Endothelial cell of umbilical vein (primary cell): ENCODE results near the gene DDX39A. TPM values are rescaled to one million over a fixed set of nuclear protein-coding genes. Genes with fewer than 3 reads are reported as not detected.

ENCODE experiments used
- BruUV-seq: library from RNA; stranded (reverse); fragments of 400-500 nt; replicated peaks from 2 replicates; lab custom pipeline; 2021; lab: Mats Ljungman, UMichigan
- CTCF ChIA-PET: fragments of 300-600, 350-600 bp; sonication (Branson Sonifier 250); formaldehyde crosslinking; loops from one replicate; lab custom pipeline; 2021; ENCODE audit warnings: antibody characterized with exemption, inconsistent platforms; lab: Charles Lee
- POLR2A ChIA-PET: fragments of 300-600, 350-600 bp; sonication (Branson Sonifier 250); formaldehyde crosslinking; loops from one replicate; lab custom pipeline; 2021; ENCODE audit warnings: antibody characterized with exemption, inconsistent platforms; lab: Charles Lee
- DNase-seq: peaks from one replicate; pipeline ENCODE4 v3.0.0-alpha.2; 2011; ENCODE audit warnings: low read depth, low spot score
- FAIRE-seq: peaks from 2 replicates; lab custom pipeline; 2011; peaks lifted over from hg19 to GRCh38; lab: Jason Lieb, UNC
- H2AFZ ChIP-seq: 2 replicates; pipeline ENCODE4 v1.6.0; 2012; ENCODE audit warnings: low read depth, low read length, control low read depth, inconsistent platforms
- H3K27ac ChIP-seq: 2 replicates; pipeline ENCODE4 v1.5.1; 2011; ENCODE audit warnings: low read depth, mild to moderate bottlenecking, control low read depth, low read length, moderate library complexity; ENCODE audit not compliant: insufficient read depth
- H3K27me3 ChIP-seq, 2 experiments: 2 replicates each; pipeline versions ENCODE4 v1.6.0 to v1.6.1; 2011; ENCODE audit warnings: low read length in 2 of 2, mixed read lengths in 1 of 2; ENCODE audit not compliant: control insufficient read depth in 2 of 2, insufficient read depth in 2 of 2
- H3K36me3 ChIP-seq, 2 experiments: 2 replicates in 1 of 2; 3 replicates in 1 of 2; pipeline ENCODE4 v1.5.1; 2011; ENCODE audit warnings: low read length in 2 of 2, mild to moderate bottlenecking in 1 of 2, moderate library complexity in 1 of 2; ENCODE audit not compliant: control insufficient read depth in 2 of 2, insufficient read depth in 2 of 2; ENCODE audit errors: extremely low read depth in 1 of 2
- H3K4me1 ChIP-seq: 3 replicates; pipeline ENCODE4 v1.5.1; 2011; ENCODE audit warnings: mild to moderate bottlenecking, low read length; ENCODE audit not compliant: control insufficient read depth, insufficient read depth; ENCODE audit errors: extremely low read depth
- H3K4me2 ChIP-seq: 2 replicates; pipeline ENCODE4 v1.6.1; 2011; ENCODE audit warnings: low read length, control low read depth, mixed read lengths; ENCODE audit not compliant: insufficient read depth
- H3K4me3 ChIP-seq, 3 experiments: fragments of 200-600 bp in 1 of 3; sonication (generic), shearing (Covaris generic) in 1 of 3; replicated peaks in 1 of 3; 2 replicates each; pipeline ENCODE4 v1.5.1; 2011 to 2016; ENCODE audit warnings: control low read depth in 3 of 3, low read length in 3 of 3, mild to moderate bottlenecking in 2 of 3, inconsistent platforms in 1 of 3, low read depth in 1 of 3, moderate library complexity in 1 of 3; ENCODE audit not compliant: insufficient read depth in 1 of 3
- H3K79me2 ChIP-seq: 2 replicates; pipeline ENCODE4 v1.6.0; 2012; ENCODE audit warnings: low read length, inconsistent platforms; ENCODE audit not compliant: control insufficient read depth, insufficient read depth
- H3K9ac ChIP-seq: replicated peaks from 2 replicates; pipeline ENCODE3; 2011; ENCODE audit warnings: low read length, control low read depth; ENCODE audit not compliant: insufficient read depth; ENCODE audit errors: extremely low read depth
- H3K9me1 ChIP-seq: replicated peaks from 3 replicates; pipeline ENCODE4 v1.6.0; 2011; ENCODE audit warnings: mild to moderate bottlenecking, low read length; ENCODE audit not compliant: control insufficient read depth, insufficient read depth; ENCODE audit errors: extremely low read depth
- H3K9me3 ChIP-seq: replicated peaks from 2 replicates; pipeline ENCODE4 v1.5.1; 2012; ENCODE audit warnings: low read length, inconsistent platforms; ENCODE audit not compliant: control insufficient read depth, insufficient read depth
- H4K20me1 ChIP-seq: replicated peaks from 2 replicates; pipeline ENCODE3; 2011; ENCODE audit warnings: mild to moderate bottlenecking, low read length; ENCODE audit not compliant: control insufficient read depth, insufficient read depth; ENCODE audit errors: extremely low read depth
- CTCF ChIP-seq, 2 donors: IDR thresholded peaks; 1 replicate in 1 of 2; 2 replicates in 1 of 2; pipeline ENCODE4 v1.5.1; 2011; ENCODE audit warnings: low read length in 2 of 2, mild to moderate bottlenecking in 2 of 2, moderate library complexity in 2 of 2, control low read depth in 1 of 2, inconsistent platforms in 1 of 2, low read depth in 1 of 2; ENCODE audit not compliant: insufficient read depth in 1 of 2; ENCODE audit errors: extremely low read depth in 1 of 2
- EZH2 ChIP-seq: IDR thresholded peaks from 2 replicates; pipeline ENCODE4 v1.6.1; 2012; ENCODE audit warnings: borderline replicate concordance, low read depth, mild to moderate bottlenecking, moderate library complexity, low read length, inconsistent platforms; ENCODE audit not compliant: severe bottlenecking
- FOS ChIP-seq: IDR thresholded peaks from 2 replicates; pipeline ENCODE4 v1.6.1; 2011; ENCODE audit warnings: mild to moderate bottlenecking, low read length, moderate library complexity, borderline replicate concordance; ENCODE audit not compliant: insufficient read depth
- GATA2 ChIP-seq: IDR thresholded peaks from 2 replicates; pipeline ENCODE4 v1.7.0; 2011; ENCODE audit warnings: low read depth, mild to moderate bottlenecking, moderate library complexity, mixed read lengths, low read length; ENCODE audit not compliant: insufficient read length, insufficient read depth
- JUN ChIP-seq: IDR thresholded peaks from 2 replicates; pipeline ENCODE4 v1.6.1; 2011; ENCODE audit warnings: borderline replicate concordance, low read depth; ENCODE audit not compliant: insufficient read length, insufficient read depth
- MAX ChIP-seq: IDR thresholded peaks from 2 replicates; pipeline ENCODE4 v1.6.1; 2011; ENCODE audit not compliant: insufficient read depth, insufficient read length
- MYC ChIP-seq: IDR thresholded peaks from one replicate; pipeline ENCODE4 v1.6.1; 2011; ENCODE audit warnings: mild to moderate bottlenecking, low read depth, low read length
- POLR2A ChIP-seq: IDR thresholded peaks from 2 replicates; pipeline ENCODE4 v1.6.1; 2012; ENCODE audit warnings: low read depth, mild to moderate bottlenecking, control low read depth, low read length
- POLR2AphosphoS5 ChIP-seq: IDR thresholded peaks from 2 replicates; pipeline ENCODE4 v1.6.1; 2012; ENCODE audit warnings: low read depth, mild to moderate bottlenecking, control low read depth, low read length, moderate library complexity; ENCODE audit not compliant: insufficient read depth
- dilution Hi-C: fragments of 300-500 bp; cut with MboI; formaldehyde crosslinking; loops from one replicate; pipeline ENCODE4 v1.15.0; 2019; ENCODE audit warnings: low sequenced_read_pairs; ENCODE audit not compliant: extremely low pct_ligation_motif_present
- intact Hi-C: fragments of 100-400 bp; cut with micrococcal nuclease; formaldehyde crosslinking; loops from one replicate; pipeline ENCODE4 v1.10.0; 2022
- polyA plus RNA-seq, 4 experiments: library from polyadenylated mRNA; depleted of rRNA in 3 of 4; stranded (reverse) in 3 of 4; unstranded in 1 of 4; fragments of >200 nt; gene quantifications; 2 replicates each; pipeline versions ENCODE4 v1.2.1 to v1.2.3, GENCODE V29; 2011 to 2012; ENCODE audit warnings: missing spikeins in 1 of 4
- total RNA-seq: library from RNA; stranded (reverse); gene quantifications from 2 replicates; pipeline ENCODE4 v1.2.3, GENCODE V29; 2021

Gene DDX39A
- total and polyA plus RNA-seq, 2 donors (not counting 3 experiments of a cell fraction or from before 2014, with no cell fraction given): 157 to 158 TPM

- H3K9me3 ChIP-seq: no peaks in the 10 kb centered on the region
- dilution Hi-C loops (no loop called here), intact Hi-C loops (no loop called here)
- no peak overlapping the region for H3K9ac ChIP-seq
- BruUV-seq: no TSS peak
- H3K9me1 ChIP-seq: no peaks in the 10 kb centered on the region
- H3K27ac ChIP-seq: no peak overlapping the region
- CTCF ChIA-PET: interaction anchor here (1.0 to 1.1 kb wide), 2 partner anchors 22 to 687 kb away, joined by 3 to 5 read pairs; no protein-coding TSS in a partner anchor
- H4K20me1 ChIP-seq: no peaks in the 10 kb centered on the region
- FAIRE-seq (no peak), DNase-seq (no peak)
- no peaks in the 10 kb centered on the region for H3K36me3 ChIP-seq
- H3K79me2 ChIP-seq: no peaks in the 10 kb centered on the region
- TF ChIP-seq FOS: no peak
- no peak for TF ChIP-seq MAX
- no peak for TF ChIP-seq MYC
- TF ChIP-seq POLR2A: no peak
- TF ChIP-seq POLR2AphosphoS5: no peak
- TF ChIP-seq EZH2: no peak
- TF ChIP-seq CTCF (IDR thresholded peaks at IDR 0.05; ENCODE audit: extremely low read depth in 1 of 2, insufficient read depth in 1 of 2, low read depth in 1 of 2, low read length in 2 of 2): no peak
- TF ChIP-seq GATA2: no peak
- TF ChIP-seq JUN: no peak
- POLR2A ChIA-PET: no interaction called here
- H3K4me1 ChIP-seq: no peaks in the 10 kb centered on the region
- no peak overlapping the region for H2AFZ ChIP-seq
- no peak overlapping the region for H3K4me3 ChIP-seq
- H3K4me2 ChIP-seq: no peak overlapping the region
- no peaks in the 10 kb centered on the region for H3K27me3 ChIP-seq
These were observed 48.8 kb downstream of the DDX39A start for GRCh38 chr19:14370169-14370939.
